OCI-LY3 (cell line): ENCODE data around the gene MIB1.

ENCODE experiments used
- H2AFZ ChIP-seq: fragments of 200-600, 300-600 bp; shearing (Covaris generic); 2 replicates; pipeline ENCODE4 v1.6.0; 2014; ENCODE audit warnings: antibody characterized with exemption, low read depth, low read length
- H3K27ac ChIP-seq: fragments of 200-600, 300-600 bp; sonication (generic); 2 replicates; pipeline ENCODE4 v1.5.1; 2014; ENCODE audit warnings: mild to moderate bottlenecking, low read length, moderate library complexity, mixed read lengths
- H3K27me3 ChIP-seq: fragments of 200-600, 300-600 bp; sonication (generic); 2 replicates; pipeline ENCODE4 v1.6.1; 2014; ENCODE audit warnings: low read depth, low read length, mixed read lengths
- H3K36me3 ChIP-seq: fragments of 200-600, 300-600 bp; sonication (generic); replicated peaks from 2 replicates; pipeline ENCODE3; 2014; ENCODE audit warnings: low read depth, low read length, mixed read lengths
- H3K4me1 ChIP-seq: fragments of 300-600, 200-600 bp; sonication (generic); 2 replicates; pipeline ENCODE4 v1.6.1; 2014; ENCODE audit warnings: low read length, mixed read lengths
- H3K4me2 ChIP-seq: fragments of 200-600, 300-600 bp; sonication (generic); 2 replicates; pipeline ENCODE4 v1.6.1; 2014; ENCODE audit warnings: low read length, mixed read lengths
- H3K4me3 ChIP-seq: fragments of 300-600, 200-600 bp; sonication (generic); 2 replicates; pipeline ENCODE4 v1.5.1; 2014; ENCODE audit warnings: antibody characterized with exemption, mild to moderate bottlenecking, low read length, moderate library complexity
- H3K79me2 ChIP-seq: fragments of 300-600, 200-600 bp; shearing (Covaris generic); 2 replicates; pipeline ENCODE4 v1.6.1; 2014; ENCODE audit warnings: mild to moderate bottlenecking, low read length, mixed read lengths
- H3K9ac ChIP-seq: fragments of 300-600, 200-600 bp; shearing (Covaris generic); 2 replicates; pipeline ENCODE4 v1.6.0; 2014; ENCODE audit warnings: mild to moderate bottlenecking, low read length, moderate library complexity
- H3K9me3 ChIP-seq: fragments of 200-600, 300-600 bp; shearing (Covaris generic); 2 replicates; pipeline ENCODE4 v1.6.1; 2014; ENCODE audit warnings: low read length, mixed read lengths; ENCODE audit not compliant: insufficient read depth
- H4K20me1 ChIP-seq: fragments of 200-600, 300-600 bp; sonication (generic); 2 replicates; pipeline ENCODE4 v1.6.1; 2016; ENCODE audit warnings: low read length, mixed read lengths; ENCODE audit not compliant: insufficient read depth
- CTCF ChIP-seq: fragments of 200-600, 300-600 bp; sonication (generic); IDR thresholded peaks from 2 replicates; pipeline ENCODE4 v1.5.1; 2014; ENCODE audit warnings: antibody characterized with exemption, low read length, low read depth
- EZH2phosphoT487 ChIP-seq: fragments of 200-600 bp; shearing (Covaris generic); IDR thresholded peaks from 2 replicates; pipeline ENCODE4 v1.6.1; 2018; ENCODE audit warnings: antibody characterized with exemption, mixed run types, low read depth

MIB1 gene

GRCh38 chr18:21857871-21858270, 117.3 kb downstream of the MIB1 start:
- peak overlapping the region; percentile 92 for H3K27ac ChIP-seq
- no peaks in the 10 kb centered on the region for H4K20me1 ChIP-seq
- peaks cover 56% of the 10 kb centered on the region for H3K4me1 ChIP-seq
- 0 out of 2 replicates have a peak, but pooled peaks cover 4% of the 10 kb centered on the region for H3K9me3 ChIP-seq
- H2AFZ ChIP-seq, result no peak overlapping the region
- peaks cover 32% of the 10 kb centered on the region for H3K36me3 ChIP-seq
- peak overlapping the region; percentile 60 for H3K4me3 ChIP-seq
- H3K4me2 ChIP-seq, result peak overlapping the region; percentile 81
- TF ChIP-seq EZH2phosphoT487, result no peak
- no peak for TF ChIP-seq CTCF
- no peaks in the 10 kb centered on the region for H3K27me3 ChIP-seq
- H3K79me2 ChIP-seq, result no peaks in the 10 kb centered on the region
- peak overlapping the region; percentile 58 for H3K9ac ChIP-seq

- H3K27ac ChIP-seq, result peak overlapping the region; percentile 92
- H3K79me2 ChIP-seq, result no peaks in the 10 kb centered on the region
- no peaks in the 10 kb centered on the region for H4K20me1 ChIP-seq
- 0 out of 2 replicates have a peak, but pooled peaks cover 4% of the 10 kb centered on the region for H3K9me3 ChIP-seq
- H3K27me3 ChIP-seq, result no peaks in the 10 kb centered on the region
- H3K36me3 ChIP-seq, result peaks cover 38% of the 10 kb centered on the region
- peaks cover 50% of the 10 kb centered on the region for H3K4me1 ChIP-seq
- TF ChIP-seq CTCF (no peak), EZH2phosphoT487 (no peak)
- H3K4me2 ChIP-seq, result peak overlapping the region; percentile 81
- peak overlapping the region; percentile 60 for H3K4me3 ChIP-seq
- peak overlapping the region; percentile 58 for H3K9ac ChIP-seq
- H2AFZ ChIP-seq, result no peak overlapping the region
Measured at GRCh38 chr18:21858544-21858943, 118.0 kb downstream of the MIB1 start.

GRCh38 chr18:21864386-21864785, 123.8 kb downstream of the MIB1 start:
- no peak overlapping the region for H3K9ac ChIP-seq
- H3K9me3 ChIP-seq, result 0 out of 2 replicates have a peak, but pooled peaks cover 4% of the 10 kb centered on the region
- H3K79me2 ChIP-seq, result no peaks in the 10 kb centered on the region
- peaks cover 10% of the 10 kb centered on the region for H3K4me1 ChIP-seq
- H4K20me1 ChIP-seq, result no peaks in the 10 kb centered on the region
- H3K27ac ChIP-seq, result no peak overlapping the region
- peaks cover 28% of the 10 kb centered on the region for H3K36me3 ChIP-seq
- no peak overlapping the region for H3K4me3 ChIP-seq
- H3K4me2 ChIP-seq, result no peak overlapping the region
- H3K27me3 ChIP-seq, result no peaks in the 10 kb centered on the region
- H2AFZ ChIP-seq, result no peak overlapping the region
- TF ChIP-seq EZH2phosphoT487 (no peak), CTCF (no peak)

- H3K79me2 ChIP-seq, result no peaks in the 10 kb centered on the region
- H4K20me1 ChIP-seq, result no peaks in the 10 kb centered on the region
- H3K9ac ChIP-seq, result no peak overlapping the region
- peaks cover 9% of the 10 kb centered on the region for H3K4me1 ChIP-seq
- no peak overlapping the region for H3K4me2 ChIP-seq
- H3K9me3 ChIP-seq, result 0 out of 2 replicates have a peak, but pooled peaks cover 4% of the 10 kb centered on the region
- no peak overlapping the region for H2AFZ ChIP-seq
- no peaks in the 10 kb centered on the region for H3K27me3 ChIP-seq
- peaks cover 28% of the 10 kb centered on the region for H3K36me3 ChIP-seq
- H3K4me3 ChIP-seq, result no peak overlapping the region
- no peak for TF ChIP-seq CTCF
- TF ChIP-seq EZH2phosphoT487, result no peak
- no peak overlapping the region for H3K27ac ChIP-seq
Measured at GRCh38 chr18:21865043-21865442, 124.5 kb downstream of the MIB1 start.
